Testis (tissue), 2 donors: Measurements from ENCODE around the gene PSRC1.

Experiments
- POLR2A ChIP-seq: fragments of 450-650 bp; IDR thresholded peaks from one replicate; pipeline ENCODE4 v1.6.1; 2017; ENCODE audit warnings: antibody characterized with exemption, mild to moderate bottlenecking, moderate library complexity
- TF ChIP-seq, protein P1 (sequence below), 3 experiments: fragments of 450-650 bp in 2 of 3; fragments of 200-600 bp in 1 of 3; sonication (generic) in 1 of 3; IDR thresholded peaks; one replicate each; pipeline ENCODE4 v1.5.1; 2016 to 2019; ENCODE audit warnings: antibody characterized with exemption in 3 of 3, mild to moderate bottlenecking in 2 of 3, moderate library complexity in 1 of 3

DNA sequence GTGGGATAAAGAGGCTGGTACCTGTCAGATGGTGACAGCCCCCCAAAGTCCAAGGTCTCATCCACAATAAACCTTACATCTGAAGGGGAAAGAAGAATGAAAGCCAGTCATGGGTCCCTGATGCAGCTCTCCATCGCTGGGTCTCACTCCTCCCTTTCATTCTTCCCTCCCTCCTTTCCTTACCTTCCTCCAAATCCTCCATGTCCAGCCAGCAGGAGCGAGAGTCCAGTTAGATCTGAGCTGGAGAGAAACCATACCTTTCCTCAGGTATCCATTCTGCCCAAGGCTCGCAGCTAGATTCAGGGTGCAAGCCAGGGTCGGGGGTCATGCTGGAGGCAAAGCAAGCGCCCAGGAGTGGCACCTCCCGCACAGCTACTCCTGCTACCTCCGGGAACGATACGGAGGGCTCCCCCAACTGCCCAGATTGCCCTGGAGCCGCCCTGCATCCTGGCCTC lies 421 bp downstream of the PSRC1 start:
- TF ChIP-seq, protein P1, sequence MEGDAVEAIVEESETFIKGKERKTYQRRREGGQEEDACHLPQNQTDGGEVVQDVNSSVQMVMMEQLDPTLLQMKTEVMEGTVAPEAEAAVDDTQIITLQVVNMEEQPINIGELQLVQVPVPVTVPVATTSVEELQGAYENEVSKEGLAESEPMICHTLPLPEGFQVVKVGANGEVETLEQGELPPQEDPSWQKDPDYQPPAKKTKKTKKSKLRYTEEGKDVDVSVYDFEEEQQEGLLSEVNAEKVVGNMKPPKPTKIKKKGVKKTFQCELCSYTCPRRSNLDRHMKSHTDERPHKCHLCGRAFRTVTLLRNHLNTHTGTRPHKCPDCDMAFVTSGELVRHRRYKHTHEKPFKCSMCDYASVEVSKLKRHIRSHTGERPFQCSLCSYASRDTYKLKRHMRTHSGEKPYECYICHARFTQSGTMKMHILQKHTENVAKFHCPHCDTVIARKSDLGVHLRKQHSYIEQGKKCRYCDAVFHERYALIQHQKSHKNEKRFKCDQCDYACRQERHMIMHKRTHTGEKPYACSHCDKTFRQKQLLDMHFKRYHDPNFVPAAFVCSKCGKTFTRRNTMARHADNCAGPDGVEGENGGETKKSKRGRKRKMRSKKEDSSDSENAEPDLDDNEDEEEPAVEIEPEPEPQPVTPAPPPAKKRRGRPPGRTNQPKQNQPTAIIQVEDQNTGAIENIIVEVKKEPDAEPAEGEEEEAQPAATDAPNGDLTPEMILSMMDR (IDR thresholded peaks at IDR 0.05): no peak
- no peak for TF ChIP-seq POLR2A
